Measurements from ENCODE around the gene ZNF205.
"Not testable (repeated sequence)": the region's sequence is repeated elsewhere in the genome, so short reads cannot be mapped to it uniquely, and the experiment has no call there.

ZNF205 gene

DNA sequence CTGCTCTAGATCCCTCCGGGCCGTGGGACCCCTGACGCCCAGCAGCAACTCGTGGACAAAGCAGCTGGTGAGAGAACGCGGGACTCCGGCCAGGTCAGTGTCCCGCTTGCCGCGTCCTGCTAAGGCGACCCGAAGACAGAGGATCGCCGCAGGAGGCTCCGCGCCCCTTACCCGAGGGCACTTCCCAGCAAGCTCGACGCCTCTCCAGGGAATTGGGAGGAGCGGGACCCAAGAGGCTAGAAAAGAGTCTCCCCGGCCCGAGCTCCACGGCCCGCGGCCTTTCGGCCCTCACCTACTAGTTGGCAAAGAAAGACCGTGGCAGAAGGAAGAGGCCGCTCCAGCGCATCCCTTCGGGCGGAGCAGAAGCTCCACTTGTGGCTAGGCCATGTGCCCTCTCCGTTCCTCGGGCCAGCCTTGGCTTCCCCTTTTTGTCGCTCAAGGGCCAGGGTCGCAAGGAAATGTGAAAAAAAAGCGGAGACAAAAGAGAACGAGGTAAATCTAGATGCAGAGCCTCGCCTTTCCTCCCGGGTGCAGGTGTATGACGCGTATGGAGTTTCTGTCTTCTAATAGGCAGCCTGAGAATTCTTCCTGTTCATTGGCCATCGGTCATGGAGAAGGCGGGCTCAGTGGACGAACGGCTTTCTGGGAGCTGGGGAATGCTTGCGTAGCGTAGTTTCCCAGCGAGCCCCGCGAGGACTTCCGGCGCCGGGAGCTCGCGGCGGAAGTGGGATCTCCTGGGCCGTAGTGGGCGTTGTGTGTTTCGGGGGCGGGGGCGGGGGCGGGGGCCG lies 22.1 kb downstream of the ZNF205 start, which contains the start of gene ZNF213:
Gene ZNF213, plus strand, starts transcription at position 692 of the 788 bp plus-strand sequence. CDS start 2,252 bp downstream, outside the sequence.
- peak; percentile 97 for DNase-seq (ENCODE audit: low spot score)

DNA sequence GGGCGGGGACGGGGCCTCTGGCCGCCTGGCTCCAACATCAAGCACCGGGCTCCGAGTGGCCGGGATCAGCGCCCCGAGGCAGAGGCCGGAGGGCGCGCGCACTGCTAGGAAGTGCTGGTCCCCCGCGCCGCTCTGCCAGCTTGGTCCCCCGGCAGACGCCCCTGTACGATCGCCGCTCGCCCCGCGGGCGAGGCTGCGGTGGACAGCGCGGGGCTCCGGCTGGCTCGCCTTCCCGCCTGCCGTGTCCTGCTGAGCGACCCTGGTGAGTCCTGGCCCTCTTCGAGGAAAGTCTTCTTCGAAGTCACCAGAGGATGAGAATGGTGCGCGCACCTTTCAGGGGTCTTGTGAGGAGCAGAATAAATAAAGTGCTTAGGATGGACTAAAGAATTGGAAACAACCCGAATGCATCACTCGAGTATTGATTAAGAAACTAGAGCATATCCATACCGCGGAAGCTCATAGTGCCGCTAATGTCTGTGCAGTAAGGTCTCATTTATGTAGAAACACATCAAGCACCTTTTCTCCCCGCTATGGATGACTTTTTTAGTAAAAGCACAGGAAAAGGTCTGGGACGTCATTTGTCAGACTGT lies 22.8 kb downstream of the ZNF205 start:
- DNase-seq (ENCODE audit: low spot score), result no peak

DNA sequence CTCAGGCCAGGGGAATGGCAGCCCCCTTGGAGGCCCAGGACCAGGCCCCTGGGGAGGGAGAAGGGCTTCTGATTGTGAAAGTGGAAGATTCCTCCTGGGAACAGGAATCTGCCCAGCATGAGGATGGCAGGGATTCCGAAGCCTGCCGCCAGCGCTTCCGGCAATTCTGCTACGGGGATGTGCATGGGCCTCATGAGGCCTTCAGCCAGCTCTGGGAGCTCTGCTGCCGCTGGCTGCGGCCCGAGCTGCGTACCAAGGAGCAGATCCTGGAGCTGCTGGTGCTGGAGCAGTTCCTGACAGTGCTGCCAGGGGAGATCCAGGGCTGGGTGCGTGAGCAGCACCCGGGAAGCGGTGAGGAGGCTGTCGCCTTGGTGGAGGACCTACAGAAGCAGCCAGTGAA lies 24.9 kb downstream of the ZNF205 start:
- DNase-seq (ENCODE audit: low spot score), result no peak

GRCh38 chr16:3138342-3138741 lies 26.0 kb downstream of the ZNF205 start:
- no peak for DNase-seq (ENCODE audit: low spot score)

GRCh38 chr16:3138823-3139426 lies 26.5 kb downstream of the ZNF205 start:
- no peak for DNase-seq (ENCODE audit: low spot score)

GRCh38 chr16:3139561-3139960 lies 27.2 kb downstream of the ZNF205 start:
- not testable (repeated sequence) for DNase-seq (ENCODE audit: low spot score)

GRCh38 chr16:3140603-3141427 lies 28.4 kb downstream of the ZNF205 start:
- DNase-seq (ENCODE audit: low spot score), result no peak

DNA sequence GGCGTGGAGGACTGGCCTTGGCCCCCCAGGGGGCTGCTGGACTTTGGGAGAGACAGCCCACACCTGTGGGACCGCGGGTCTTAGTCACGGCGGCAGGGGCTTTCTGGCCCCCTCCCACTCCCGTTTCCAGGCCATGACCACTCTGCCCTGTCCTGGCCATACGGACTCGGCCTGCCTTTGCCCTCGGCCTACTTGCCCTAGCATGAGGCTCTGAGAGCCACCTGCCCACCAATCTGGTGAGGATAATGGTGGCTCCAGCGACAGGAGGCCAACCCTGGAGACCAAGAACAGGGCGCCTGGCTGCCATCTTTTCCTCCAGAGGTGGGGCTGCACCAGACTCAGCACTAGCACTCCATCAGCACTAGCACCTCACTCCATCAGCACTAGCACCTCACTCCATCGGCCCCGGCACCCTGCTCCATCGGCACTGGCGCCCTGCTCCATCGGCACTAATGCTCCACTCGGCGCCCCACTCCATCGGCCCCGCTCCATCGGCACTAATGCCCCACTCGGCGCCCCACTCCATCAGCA lies 29.5 kb downstream of the ZNF205 start:
- DNase-seq (ENCODE audit: low spot score), result no peak

DNA sequence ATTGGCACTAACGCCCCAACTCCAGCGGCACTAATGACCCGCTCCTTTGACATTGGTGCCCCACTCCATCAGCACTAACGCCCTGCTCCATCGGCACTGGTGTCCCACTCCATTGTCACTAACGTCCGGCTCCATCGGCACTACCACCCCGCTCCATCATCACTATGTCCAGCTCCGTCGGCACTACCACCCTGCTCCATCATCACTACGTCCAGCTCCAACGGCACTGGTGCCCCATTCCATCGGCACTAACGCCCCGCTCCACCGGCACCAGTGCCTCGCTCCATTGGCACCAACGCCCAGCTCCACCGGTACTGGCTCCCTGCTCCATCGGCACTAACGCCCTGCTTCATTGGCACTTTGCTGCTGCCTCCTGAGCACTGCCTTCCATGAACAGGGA lies 29.9 kb downstream of the ZNF205 start:
- DNase-seq (ENCODE audit: low spot score), result no peak

GRCh38 chr16:3142770-3143169 lies 30.4 kb downstream of the ZNF205 start:
- no peak for DNase-seq (ENCODE audit: low spot score)

- DNase-seq (ENCODE audit: low spot score), result no peak
These were observed 30.8 kb downstream of the ZNF205 start for GRCh38 chr16:3143189-3143588.

GRCh38 chr16:3143598-3144320 lies 31.4 kb downstream of the ZNF205 start:
- DNase-seq (ENCODE audit: low spot score), result no peak

DNA sequence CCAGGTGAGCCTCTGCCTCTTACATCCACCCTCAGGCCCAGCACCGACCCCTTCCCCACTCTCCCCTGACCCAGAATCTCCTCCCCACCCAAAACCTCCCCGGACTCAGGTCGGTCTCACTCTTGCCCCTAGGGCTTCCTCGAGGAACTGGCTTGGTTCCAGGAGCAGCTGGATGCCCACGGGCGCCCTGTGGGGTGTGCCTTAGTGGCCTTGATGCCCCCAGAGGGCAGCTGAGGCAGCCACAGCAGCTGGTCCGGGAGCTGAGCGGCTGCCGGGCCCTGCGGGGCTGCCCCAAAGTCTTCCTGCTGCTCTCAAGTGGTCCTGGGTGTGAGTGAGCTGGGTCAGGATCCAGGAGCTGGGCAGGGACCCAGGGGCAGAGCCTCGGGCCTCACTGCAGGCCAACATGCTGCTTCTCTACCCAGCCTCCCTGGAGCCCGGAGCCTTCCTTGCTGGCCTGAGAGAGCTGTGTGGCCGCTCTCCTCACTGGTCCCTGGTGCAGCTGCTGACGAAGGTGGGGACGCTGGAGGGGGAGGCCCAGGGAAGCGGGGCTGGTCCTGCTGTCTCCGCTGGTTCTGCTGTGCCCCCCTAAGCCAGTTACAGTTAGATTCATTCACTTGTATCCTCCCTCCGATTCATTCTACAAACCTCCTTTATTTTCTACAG lies 32.1 kb downstream of the ZNF205 start:
- DNase-seq (ENCODE audit: low spot score), result no peak

- no peak for DNase-seq (ENCODE audit: low spot score)
These were observed 32.8 kb downstream of the ZNF205 start for GRCh38 chr16:3145151-3145550.

- no peak for DNase-seq (ENCODE audit: low spot score)
These were observed 33.3 kb downstream of the ZNF205 start for GRCh38 chr16:3145660-3146059.

DNA sequence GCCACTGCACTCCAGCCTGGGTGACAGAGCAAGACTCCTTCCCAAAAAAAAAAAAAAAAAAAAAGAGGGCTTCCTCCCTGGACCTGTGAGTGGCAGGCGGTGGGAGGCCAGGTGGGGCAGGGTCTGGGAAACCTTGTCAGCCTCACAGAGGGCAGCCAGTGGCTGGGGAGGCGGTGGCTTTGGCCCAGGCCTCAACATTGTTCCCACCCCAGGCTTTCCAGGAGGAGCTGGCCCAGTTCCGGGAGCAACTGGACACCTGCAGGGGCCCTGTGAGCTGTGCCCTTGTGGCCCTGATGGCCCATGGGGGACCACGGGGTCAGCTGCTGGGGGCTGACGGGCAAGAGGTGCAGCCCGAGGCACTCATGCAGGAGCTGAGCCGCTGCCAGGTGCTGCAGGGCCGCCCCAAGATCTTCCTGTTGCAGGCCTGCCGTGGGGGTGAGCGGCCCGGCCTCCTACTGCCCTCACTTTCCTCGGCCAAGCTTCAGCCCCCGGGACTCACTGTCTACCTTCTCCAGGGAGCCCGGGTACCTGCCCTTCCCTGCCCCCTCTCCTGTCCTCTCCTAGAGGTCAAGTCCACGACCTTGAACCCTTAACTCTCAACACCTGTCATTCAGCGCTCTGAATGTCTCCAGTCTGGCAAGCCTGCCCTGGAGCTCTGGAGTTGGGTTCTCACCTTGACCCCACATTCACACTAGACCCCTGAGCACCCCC lies 34.8 kb downstream of the ZNF205 start:
- no peak for DNase-seq (ENCODE audit: low spot score)

GRCh38 chr16:3147757-3148104 lies 35.3 kb downstream of the ZNF205 start:
- DNase-seq (ENCODE audit: low spot score), result no peak

- DNase-seq (ENCODE audit: low spot score), result no peak
These were observed 36.1 kb downstream of the ZNF205 start for GRCh38 chr16:3148256-3149192.

GRCh38 chr16:3149193-3149530 lies 36.8 kb downstream of the ZNF205 start:
- DNase-seq (ENCODE audit: low spot score), result no peak
